Measurements from ENCODE around the gene SDHB.

- TF ChIP-seq RFX5 (IDR thresholded peaks at IDR 0.05; ENCODE audit: low read length) (no peak), YY1 (IDR thresholded peaks at IDR 0.05; ENCODE audit: low read depth) (no peak), CTCF (IDR thresholded peaks at IDR 0.05) (no peak), USF1 (IDR thresholded peaks at IDR 0.05; ENCODE audit: borderline replicate concordance, low read depth) (no peak), EZH2phosphoT487 (IDR thresholded peaks at IDR 0.05; ENCODE audit: borderline replicate concordance, low read depth) (no peak), REST (IDR thresholded peaks at IDR 0.05; ENCODE audit: low read depth, low read length) (no peak), GABPA (IDR thresholded peaks at IDR 0.05; ENCODE audit: low read depth) (no peak)
Observed at GRCh38 chr1:17021896-17022295, 31.9 kb downstream of the SDHB start.
